WI38 (cell line): ENCODE data around the gene LOXL4.

ENCODE experiments used
- H3K4me3 ChIP-seq: 2 replicates; pipeline ENCODE4 v1.5.1; 2011; ENCODE audit warnings: low read depth, mild to moderate bottlenecking, control low read depth, low read length
- TF ChIP-seq, protein P1 (sequence below): IDR thresholded peaks from 2 replicates; pipeline ENCODE4 v1.5.1; 2012; ENCODE audit warnings: low read depth, mild to moderate bottlenecking, control low read depth, low read length

LOXL4 gene

DNA sequence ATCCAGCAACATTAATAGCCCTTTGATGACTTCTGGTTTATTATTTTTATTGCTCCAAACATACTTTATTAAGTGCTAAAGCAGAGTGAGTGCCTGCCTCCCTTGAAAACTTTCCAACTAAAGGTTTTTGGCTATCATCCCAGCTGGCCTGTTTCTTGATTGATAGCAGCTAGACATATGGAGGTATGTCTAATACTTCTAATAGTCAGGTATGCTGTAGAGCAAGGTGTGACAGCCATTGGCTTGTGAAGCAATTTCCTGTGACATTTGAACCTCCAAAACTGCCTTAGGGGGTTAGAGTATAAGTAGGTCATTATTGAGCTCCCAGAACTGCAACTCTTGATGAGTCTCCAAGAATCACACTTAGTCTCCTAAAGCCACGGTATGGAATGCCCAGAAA, 55.8 kb downstream of the LOXL4 start:
- H3K4me3 ChIP-seq = no peak overlapping the region
- TF ChIP-seq, protein P1, sequence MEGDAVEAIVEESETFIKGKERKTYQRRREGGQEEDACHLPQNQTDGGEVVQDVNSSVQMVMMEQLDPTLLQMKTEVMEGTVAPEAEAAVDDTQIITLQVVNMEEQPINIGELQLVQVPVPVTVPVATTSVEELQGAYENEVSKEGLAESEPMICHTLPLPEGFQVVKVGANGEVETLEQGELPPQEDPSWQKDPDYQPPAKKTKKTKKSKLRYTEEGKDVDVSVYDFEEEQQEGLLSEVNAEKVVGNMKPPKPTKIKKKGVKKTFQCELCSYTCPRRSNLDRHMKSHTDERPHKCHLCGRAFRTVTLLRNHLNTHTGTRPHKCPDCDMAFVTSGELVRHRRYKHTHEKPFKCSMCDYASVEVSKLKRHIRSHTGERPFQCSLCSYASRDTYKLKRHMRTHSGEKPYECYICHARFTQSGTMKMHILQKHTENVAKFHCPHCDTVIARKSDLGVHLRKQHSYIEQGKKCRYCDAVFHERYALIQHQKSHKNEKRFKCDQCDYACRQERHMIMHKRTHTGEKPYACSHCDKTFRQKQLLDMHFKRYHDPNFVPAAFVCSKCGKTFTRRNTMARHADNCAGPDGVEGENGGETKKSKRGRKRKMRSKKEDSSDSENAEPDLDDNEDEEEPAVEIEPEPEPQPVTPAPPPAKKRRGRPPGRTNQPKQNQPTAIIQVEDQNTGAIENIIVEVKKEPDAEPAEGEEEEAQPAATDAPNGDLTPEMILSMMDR = no peak

DNA sequence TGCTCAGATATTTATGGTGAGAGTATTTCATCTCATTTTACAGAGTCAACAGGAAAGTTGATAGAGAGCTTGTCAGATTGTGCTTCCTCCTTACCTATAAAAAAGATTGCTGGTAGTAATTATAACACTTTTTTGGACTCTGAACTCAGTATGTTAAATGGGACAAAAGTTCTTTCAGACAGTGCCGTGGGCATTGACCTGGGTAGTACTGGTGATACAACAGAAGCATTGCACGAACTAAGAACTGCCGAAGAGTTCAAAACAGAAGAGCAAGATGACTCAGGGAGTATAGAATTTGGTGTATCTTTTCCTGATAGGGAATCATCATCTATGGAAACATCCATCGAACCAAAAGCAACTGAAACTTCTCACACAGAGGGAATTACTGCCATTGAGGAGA, 58.6 kb downstream of the LOXL4 start:
- H3K4me3 ChIP-seq = no peak overlapping the region
- TF ChIP-seq, protein P1 = no peak

DNA sequence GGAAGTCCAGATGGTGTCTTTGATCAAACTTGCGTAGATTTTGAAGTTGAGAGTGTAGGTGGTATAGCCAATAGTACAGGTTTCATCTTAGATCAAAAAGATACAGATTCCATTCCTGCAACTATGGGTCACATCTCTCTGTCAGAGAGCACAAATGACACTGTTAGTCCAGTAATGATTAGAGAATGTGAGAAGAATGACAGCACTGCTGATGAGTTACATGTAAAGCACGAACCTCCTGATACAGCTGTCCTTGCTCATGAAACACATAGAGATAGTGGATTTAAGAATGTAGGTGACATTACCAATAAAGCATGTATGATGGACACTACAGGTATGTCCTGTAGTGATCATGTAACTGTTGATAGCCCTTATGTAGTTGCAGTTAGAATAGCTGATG, 59.1 kb downstream of the LOXL4 start:
- H3K4me3 ChIP-seq = no peak overlapping the region
- TF ChIP-seq, protein P1 = no peak

DNA sequence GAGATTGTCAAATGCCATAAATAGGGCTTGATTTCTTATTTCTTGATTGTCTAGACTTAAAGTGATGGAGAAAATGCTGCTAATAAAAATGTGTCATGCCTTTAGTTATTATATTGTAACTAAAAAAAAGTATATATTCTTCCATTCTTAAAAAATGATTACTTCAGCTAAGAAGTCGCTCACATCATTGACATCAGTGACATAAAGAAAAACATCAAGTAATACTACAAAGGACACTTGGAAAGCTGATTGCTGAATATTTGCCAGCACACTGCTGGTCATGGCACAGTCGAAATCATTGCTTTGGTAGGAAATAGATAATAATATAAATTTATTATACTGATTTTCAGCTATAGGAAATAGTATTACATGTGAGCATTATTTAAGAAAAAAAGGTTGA, 62.6 kb downstream of the LOXL4 start:
- TF ChIP-seq, protein P1 = no peak
- no peak overlapping the region for H3K4me3 ChIP-seq

DNA sequence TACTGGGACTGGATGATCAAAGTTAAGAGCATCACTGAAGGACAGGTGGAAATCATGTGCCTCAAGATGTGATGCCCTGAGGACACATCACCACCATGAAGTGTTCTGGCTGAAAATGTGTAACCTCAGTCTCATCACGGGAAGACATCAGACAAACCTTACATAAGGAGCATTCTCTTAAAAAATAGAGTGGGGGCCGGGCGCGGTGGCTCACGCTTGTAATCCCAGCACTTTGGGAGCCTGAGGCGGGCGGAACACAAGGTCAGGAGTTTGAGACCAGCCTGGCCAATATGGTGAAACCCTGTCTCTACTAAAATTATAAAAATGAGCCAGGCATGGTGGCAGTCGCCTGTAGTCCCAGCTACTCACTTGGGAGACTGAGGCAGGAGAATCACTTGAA, 65.6 kb downstream of the LOXL4 start:
- TF ChIP-seq, protein P1 = no peak
- no peak overlapping the region for H3K4me3 ChIP-seq

DNA sequence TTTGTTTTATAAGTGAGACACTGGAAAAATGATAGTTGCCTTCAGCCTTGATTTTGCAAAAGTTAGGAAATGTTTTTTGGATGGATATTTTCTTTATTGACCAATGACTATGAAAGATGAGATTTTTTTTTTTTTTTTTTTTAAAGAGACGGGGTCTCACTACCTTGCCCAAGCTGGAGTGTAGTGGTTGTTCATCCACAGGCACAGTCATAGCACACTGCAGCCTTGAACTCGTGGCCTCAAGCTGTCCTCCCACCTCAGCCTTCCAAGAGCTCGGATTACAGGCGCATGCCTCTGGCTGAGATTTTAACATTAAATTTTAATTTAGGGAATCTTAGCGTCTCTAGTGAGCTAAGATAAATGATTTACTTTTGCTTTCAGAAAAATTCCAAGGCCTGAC, 66.2 kb downstream of the LOXL4 start:
- H3K4me3 ChIP-seq = no peak overlapping the region
- TF ChIP-seq, protein P1 = no peak
